K562 (cell line): Measurements from ENCODE around the gene CCDC7. TPM values are rescaled to one million over a fixed set of nuclear protein-coding genes. Genes with fewer than 3 reads are reported as not detected.
A peak's percentile ranks its signal among the peaks of the same experiment; 100 is the strongest.

Experiments used
- BRCA1 ChIP-seq, 2 experiments: fragments of 450-650 bp in 1 of 2; sonication (generic) in 1 of 2; formaldehyde crosslinking in 1 of 2; IDR thresholded peaks; 2 replicates each; pipeline versions ENCODE4 v1.5.0 to v1.6.1; 2017 to 2020; ENCODE audit warnings: mild to moderate bottlenecking in 1 of 2, missing genetic modification reagents in 1 of 2
- BRF1 ChIP-seq: IDR thresholded peaks from 3 replicates; pipeline ENCODE4 v1.6.1; 2011; ENCODE audit warnings: borderline replicate concordance, mild to moderate bottlenecking; ENCODE audit not compliant: insufficient read length; ENCODE audit errors: extremely low read depth
- FOXK2 ChIP-seq, 2 experiments: fragments of 450-650 bp; IDR thresholded peaks in 1 of 2; conservative IDR thresholded peaks in 1 of 2; 2 replicates each; pipeline ENCODE4 v1.6.1; 2016; ENCODE audit warnings: low read depth in 2 of 2, mild to moderate bottlenecking in 1 of 2
- GTF2F1 ChIP-seq: IDR thresholded peaks from 2 replicates; pipeline ENCODE4 v1.6.1; 2011; ENCODE audit warnings: low read depth, low read length, improper control_type of control experiment
- HNRNPK ChIP-seq: fragments of 200-400 bp; formaldehyde crosslinking; IDR thresholded peaks from one replicate; pipeline ENCODE4 v1.6.1; 2018; ENCODE audit warnings: mild to moderate bottlenecking, low read depth, low read length; ENCODE audit not compliant: poor library complexity, severe bottlenecking
- MTF1 ChIP-seq: fragments of 250-450 bp; sonication (Bioruptor Pico); IDR thresholded peaks from 2 replicates; pipeline ENCODE4 v1.9.0; 2021; ENCODE audit warnings: moderate library complexity, mild to moderate bottlenecking, inconsistent platforms, borderline replicate concordance
- NCOR1 ChIP-seq: fragments of 450-650 bp; IDR thresholded peaks from 2 replicates; pipeline ENCODE4 v1.6.1; 2016; ENCODE audit warnings: mild to moderate bottlenecking, moderate library complexity
- POU5F1 ChIP-seq: fragments of 150-350 bp; IDR thresholded peaks from 2 replicates; pipeline ENCODE4 v1.6.1; 2014; ENCODE audit warnings: borderline replicate concordance, low read length, low read depth, mild to moderate bottlenecking; ENCODE audit not compliant: partially characterized antibody
- RBBP5 ChIP-seq: fragments of 200-600 bp; sonication (generic); IDR thresholded peaks from 2 replicates; pipeline ENCODE4 v1.6.1; 2012; ENCODE audit warnings: borderline replicate concordance, mild to moderate bottlenecking, low read length, control low read depth, inconsistent platforms; ENCODE audit not compliant: insufficient read depth, poor library complexity, severe bottlenecking
- SETDB1 ChIP-seq: IDR thresholded peaks from one replicate; pipeline ENCODE4 v1.6.1; 2012; ENCODE audit warnings: low read length, control low read depth, inconsistent platforms
- SMAD3 ChIP-seq: fragments of 450-650 bp; formaldehyde crosslinking; conservative IDR thresholded peaks from 2 replicates; pipeline ENCODE4 v1.4.0; 2020; ENCODE audit warnings: mild to moderate bottlenecking
- SOX6 ChIP-seq: fragments of 450-650 bp; IDR thresholded peaks from 2 replicates; pipeline ENCODE4 v1.6.1; 2014; ENCODE audit warnings: mild to moderate bottlenecking
- ZBTB34 ChIP-seq: fragments of 250-450 bp; sonication (Bioruptor Pico); IDR thresholded peaks from 2 replicates; pipeline ENCODE4 v1.8.0; 2021; ENCODE audit warnings: mild to moderate bottlenecking, moderate library complexity
- ZNF311 ChIP-seq: fragments of 250-450 bp; sonication (Bioruptor Pico); IDR thresholded peaks from 2 replicates; pipeline ENCODE4 v1.4.0; 2020; ENCODE audit warnings: mild to moderate bottlenecking, moderate library complexity
- polyA plus RNA-seq, 8 experiments: library from polyadenylated mRNA; depleted of rRNA in 4 of 8; stranded (reverse) in 5 of 8; unstranded in 3 of 8; fragments of >200 nt; fragmentation: Nextera tagmentation in 2 of 8; fragmentation: Illumina TruSeq in 1 of 8; extraction: Ambion mirVana in 2 of 8; extraction: Trizol in 1 of 8; gene quantifications; 2 replicates each; pipeline versions ENCODE4 v1.2.1 to v1.2.3, GENCODE V29; 2011 to 2014; ENCODE audit warnings: inconsistent platforms in 1 of 8, missing spikeins in 1 of 8
- total RNA-seq, 7 experiments: library from RNA; depleted of rRNA in 6 of 7; stranded (reverse); fragments of >200 nt in 6 of 7; fragmentation: Illumina TruSeq in 2 of 7; extraction: Trizol in 2 of 7; gene quantifications; 2 replicates each; pipeline versions ENCODE4 v1.2.1 to v1.2.3, GENCODE V29; 2011 to 2021; ENCODE audit warnings: low replicate concordance in 1 of 7
- TF ChIP-seq, protein P1 (sequence below): sonication (generic); formaldehyde crosslinking; IDR thresholded peaks from 2 replicates; pipeline ENCODE4 v1.8.1; 2022; ENCODE audit warnings: missing genetic modification reagents
- TF ChIP-seq, protein P2 (sequence below): fragments of 250-450 bp; sonication (Bioruptor Pico); IDR thresholded peaks from 2 replicates; pipeline ENCODE4 v1.4.0; 2020; ENCODE audit warnings: mild to moderate bottlenecking, moderate library complexity
- TF ChIP-seq, protein P3 (sequence below), 3 experiments: fragments of 200-800 bp in 1 of 3; fragments of 250-450 bp in 1 of 3; fragments of 450-650 bp in 1 of 3; sonication (Bioruptor Pico) in 1 of 3; sonication (Bioruptor generic) in 1 of 3; formaldehyde crosslinking in 1 of 3; IDR thresholded peaks; 2 replicates each; pipeline versions ENCODE4 v1.6.1 to v1.8.0; 2016 to 2022; ENCODE audit warnings: mild to moderate bottlenecking in 2 of 3, missing genetic modification characterization in 2 of 3, missing compliant biosample characterization in 1 of 3, moderate library complexity in 1 of 3

CCDC7 gene
- total and polyA plus RNA-seq, 9 of the 15 experiments (the other 6 are each of a cell fraction or from before 2014, with no cell fraction given) = 1.5 to 6.6 (median 2.7) TPM

DNA sequence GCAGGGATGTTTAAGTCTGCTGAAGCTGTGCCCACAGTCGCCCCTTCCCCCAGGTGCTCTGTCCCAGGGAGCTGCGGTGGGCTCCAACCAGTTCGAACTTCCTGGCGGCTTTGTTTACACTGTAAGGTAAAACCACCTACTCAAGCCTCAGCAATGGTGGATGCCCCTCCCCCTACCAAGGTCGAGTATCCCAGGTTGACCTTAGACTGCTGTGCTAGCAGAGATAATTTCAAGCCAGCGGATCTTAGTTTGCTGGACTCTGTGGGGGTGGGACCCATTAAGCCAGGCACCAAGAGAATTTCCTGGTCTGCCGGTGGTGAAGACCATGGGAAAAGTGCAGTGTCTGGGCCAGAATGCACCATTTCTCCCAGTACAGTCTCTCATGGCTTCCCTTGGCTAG is 56.0 kb downstream of the CCDC7 start (continued):
- no peak for TF ChIP-seq BRF1
- TF ChIP-seq HNRNPK = no peak
- TF ChIP-seq NCOR1 = peak; percentile 87
- TF ChIP-seq BRCA1 (IDR thresholded peaks at IDR 0.05) = no peak
- TF ChIP-seq BRCA1 (CRISPR knock-in tag; IDR thresholded peaks at IDR 0.05) = no peak
- TF ChIP-seq, protein P1, sequence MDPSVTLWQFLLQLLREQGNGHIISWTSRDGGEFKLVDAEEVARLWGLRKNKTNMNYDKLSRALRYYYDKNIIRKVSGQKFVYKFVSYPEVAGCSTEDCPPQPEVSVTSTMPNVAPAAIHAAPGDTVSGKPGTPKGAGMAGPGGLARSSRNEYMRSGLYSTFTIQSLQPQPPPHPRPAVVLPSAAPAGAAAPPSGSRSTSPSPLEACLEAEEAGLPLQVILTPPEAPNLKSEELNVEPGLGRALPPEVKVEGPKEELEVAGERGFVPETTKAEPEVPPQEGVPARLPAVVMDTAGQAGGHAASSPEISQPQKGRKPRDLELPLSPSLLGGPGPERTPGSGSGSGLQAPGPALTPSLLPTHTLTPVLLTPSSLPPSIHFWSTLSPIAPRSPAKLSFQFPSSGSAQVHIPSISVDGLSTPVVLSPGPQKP (CRISPR knock-in tag) = no peak
- no peak for TF ChIP-seq ZNF311 (CRISPR knock-in tag)
- TF ChIP-seq SETDB1 = no peak
- TF ChIP-seq, protein P2, sequence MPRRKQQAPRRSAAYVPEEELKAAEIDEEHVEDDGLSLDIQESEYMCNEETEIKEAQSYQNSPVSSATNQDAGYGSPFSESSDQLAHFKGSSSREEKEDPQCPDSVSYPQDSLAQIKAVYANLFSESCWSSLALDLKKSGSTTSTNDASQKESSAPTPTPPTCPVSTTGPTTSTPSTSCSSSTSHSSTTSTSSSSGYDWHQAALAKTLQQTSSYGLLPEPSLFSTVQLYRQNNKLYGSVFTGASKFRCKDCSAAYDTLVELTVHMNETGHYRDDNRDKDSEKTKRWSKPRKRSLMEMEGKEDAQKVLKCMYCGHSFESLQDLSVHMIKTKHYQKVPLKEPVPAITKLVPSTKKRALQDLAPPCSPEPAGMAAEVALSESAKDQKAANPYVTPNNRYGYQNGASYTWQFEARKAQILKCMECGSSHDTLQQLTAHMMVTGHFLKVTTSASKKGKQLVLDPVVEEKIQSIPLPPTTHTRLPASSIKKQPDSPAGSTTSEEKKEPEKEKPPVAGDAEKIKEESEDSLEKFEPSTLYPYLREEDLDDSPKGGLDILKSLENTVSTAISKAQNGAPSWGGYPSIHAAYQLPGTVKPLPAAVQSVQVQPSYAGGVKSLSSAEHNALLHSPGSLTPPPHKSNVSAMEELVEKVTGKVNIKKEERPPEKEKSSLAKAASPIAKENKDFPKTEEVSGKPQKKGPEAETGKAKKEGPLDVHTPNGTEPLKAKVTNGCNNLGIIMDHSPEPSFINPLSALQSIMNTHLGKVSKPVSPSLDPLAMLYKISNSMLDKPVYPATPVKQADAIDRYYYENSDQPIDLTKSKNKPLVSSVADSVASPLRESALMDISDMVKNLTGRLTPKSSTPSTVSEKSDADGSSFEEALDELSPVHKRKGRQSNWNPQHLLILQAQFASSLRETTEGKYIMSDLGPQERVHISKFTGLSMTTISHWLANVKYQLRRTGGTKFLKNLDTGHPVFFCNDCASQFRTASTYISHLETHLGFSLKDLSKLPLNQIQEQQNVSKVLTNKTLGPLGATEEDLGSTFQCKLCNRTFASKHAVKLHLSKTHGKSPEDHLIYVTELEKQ (CRISPR knock-in tag) = no peak
- TF ChIP-seq POU5F1 = no peak
- TF ChIP-seq MTF1 = no peak
- peak; percentile 52 to 69; a peak in 2 of 4 replicates for TF ChIP-seq FOXK2 (conservative IDR thresholded peaks at IDR 0.05 in 1 of 2, IDR thresholded peaks at IDR 0.05 in 1 of 2; ENCODE audit: low read depth in 2 of 2)
- TF ChIP-seq, protein P3, sequence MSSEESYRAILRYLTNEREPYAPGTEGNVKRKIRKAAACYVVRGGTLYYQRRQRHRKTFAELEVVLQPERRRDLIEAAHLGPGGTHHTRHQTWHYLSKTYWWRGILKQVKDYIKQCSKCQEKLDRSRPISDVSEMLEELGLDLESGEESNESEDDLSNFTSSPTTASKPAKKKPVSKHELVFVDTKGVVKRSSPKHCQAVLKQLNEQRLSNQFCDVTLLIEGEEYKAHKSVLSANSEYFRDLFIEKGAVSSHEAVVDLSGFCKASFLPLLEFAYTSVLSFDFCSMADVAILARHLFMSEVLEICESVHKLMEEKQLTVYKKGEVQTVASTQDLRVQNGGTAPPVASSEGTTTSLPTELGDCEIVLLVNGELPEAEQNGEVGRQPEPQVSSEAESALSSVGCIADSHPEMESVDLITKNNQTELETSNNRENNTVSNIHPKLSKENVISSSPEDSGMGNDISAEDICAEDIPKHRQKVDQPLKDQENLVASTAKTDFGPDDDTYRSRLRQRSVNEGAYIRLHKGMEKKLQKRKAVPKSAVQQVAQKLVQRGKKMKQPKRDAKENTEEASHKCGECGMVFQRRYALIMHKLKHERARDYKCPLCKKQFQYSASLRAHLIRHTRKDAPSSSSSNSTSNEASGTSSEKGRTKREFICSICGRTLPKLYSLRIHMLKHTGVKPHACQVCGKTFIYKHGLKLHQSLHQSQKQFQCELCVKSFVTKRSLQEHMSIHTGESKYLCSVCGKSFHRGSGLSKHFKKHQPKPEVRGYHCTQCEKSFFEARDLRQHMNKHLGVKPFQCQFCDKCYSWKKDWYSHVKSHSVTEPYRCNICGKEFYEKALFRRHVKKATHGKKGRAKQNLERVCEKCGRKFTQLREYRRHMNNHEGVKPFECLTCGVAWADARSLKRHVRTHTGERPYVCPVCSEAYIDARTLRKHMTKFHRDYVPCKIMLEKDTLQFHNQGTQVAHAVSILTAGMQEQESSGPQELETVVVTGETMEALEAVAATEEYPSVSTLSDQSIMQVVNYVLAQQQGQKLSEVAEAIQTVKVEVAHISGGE (CRISPR knock-in tag; IDR thresholded peaks at IDR 0.05) = peak in 1 of 3 experiments; percentile 70; a peak in 1 of 6 replicates
- no peak for TF ChIP-seq GTF2F1
- no peak for TF ChIP-seq RBBP5
- peak; percentile 72; the same call in 1 of the 2 replicates for TF ChIP-seq SOX6
- no peak for TF ChIP-seq SMAD3 (CRISPR knock-in tag)
- TF ChIP-seq ZBTB34 (CRISPR knock-in tag) = no peak
